ENCODE data around the gene BEND3. TPM values are rescaled to one million over a fixed set of nuclear protein-coding genes. Genes with fewer than 3 reads are reported as not detected.
"Not testable (repeated sequence)": the region's sequence is repeated elsewhere in the genome, so short reads cannot be mapped to it uniquely, and the experiment has no call there.

BEND3 gene
- total RNA-seq, 2 donors from 2014 or later = 3.0 to 6.5 TPM

DNA sequence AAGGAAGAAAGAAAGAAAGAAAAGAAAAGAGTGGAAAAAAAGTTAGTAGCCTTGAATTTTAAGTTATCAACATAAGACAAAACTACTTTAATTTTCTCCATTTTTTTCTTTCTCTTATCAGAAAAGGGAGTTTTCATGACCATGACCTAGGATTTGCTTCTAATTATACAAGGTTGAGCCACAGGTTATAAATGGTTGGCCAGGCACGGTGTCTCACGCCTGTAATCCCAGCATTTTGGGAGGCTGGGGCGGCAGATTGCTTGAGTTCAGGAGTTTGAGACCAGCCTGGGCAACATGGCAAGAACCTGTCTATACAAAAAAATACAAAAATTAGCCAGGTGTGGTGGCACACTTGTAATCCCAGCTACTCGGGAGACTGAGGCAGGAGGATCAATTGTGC is 95.1 kb downstream of the BEND3 start:
- H3K9me3 Mint-ChIP-seq = no peaks in the 10 kb centered on the region
- ATAC-seq (no peak), DNase-seq (ENCODE audit: low spot score) (no peak)
- H3K4me1 Mint-ChIP-seq (ENCODE audit: low read depth in 2 of 2) = no peaks in the 10 kb centered on the region
- H3K27me3 Mint-ChIP-seq = peaks cover 6% of the 10 kb centered on the region in 2 donors
- H3K27ac Mint-ChIP-seq = no peak overlapping the region
- H3K4me3 Mint-ChIP-seq = no peak overlapping the region
- no peaks in the 10 kb centered on the region for H3K36me3 Mint-ChIP-seq

DNA sequence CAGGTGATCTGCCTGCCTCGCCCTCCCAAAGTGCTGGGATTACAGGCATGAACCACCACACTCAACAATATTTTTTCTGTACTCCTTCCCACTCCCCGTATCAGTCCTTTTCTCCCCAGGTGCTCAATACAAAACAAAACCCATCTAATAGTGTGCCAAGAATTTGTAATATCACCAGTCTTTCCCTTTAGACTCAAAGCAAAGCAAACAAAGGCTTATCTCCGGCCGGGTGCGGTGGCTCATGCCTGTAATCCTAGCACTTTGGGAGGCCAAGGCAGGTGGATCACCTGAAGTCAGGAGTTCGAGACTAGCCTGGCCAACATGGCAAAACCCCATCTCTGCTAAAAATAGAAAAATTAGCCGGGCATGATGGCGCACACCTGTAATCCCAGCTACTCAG is 95.7 kb downstream of the BEND3 start:
- not testable (repeated sequence) for ATAC-seq; H3K9me3 Mint-ChIP-seq; H3K4me1 Mint-ChIP-seq (ENCODE audit: low read depth in 2 of 2); H3K27ac Mint-ChIP-seq; H3K36me3 Mint-ChIP-seq; H3K4me3 Mint-ChIP-seq; H3K27me3 Mint-ChIP-seq; DNase-seq (ENCODE audit: low spot score)

DNA sequence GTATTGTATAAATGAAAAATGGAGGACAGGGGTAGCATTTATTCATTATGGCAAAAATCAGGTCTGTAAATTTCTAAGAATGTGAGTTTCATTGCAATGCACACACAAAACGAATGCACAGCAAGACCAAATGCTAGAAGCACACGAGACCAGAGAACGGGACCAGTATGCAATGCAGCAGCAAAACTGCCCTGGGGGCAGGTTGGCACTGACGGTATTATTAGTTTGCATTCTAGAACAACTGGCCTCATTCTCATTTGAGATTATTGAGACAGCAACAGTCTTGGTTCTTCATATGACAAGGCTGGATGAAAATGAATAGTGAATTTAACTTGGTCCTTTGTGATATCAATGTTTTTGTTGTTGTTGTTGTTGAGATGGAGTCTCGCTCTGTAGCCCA is 96.3 kb downstream of the BEND3 start:
- ATAC-seq (no peak), DNase-seq (ENCODE audit: low spot score) (no peak)
- Mint-ChIP-seq H3K36me3 (no peaks in the 10 kb centered on the region), H3K27me3 (peaks cover 6% of the 10 kb centered on the region in 2 donors), H3K9me3 (no peaks in the 10 kb centered on the region), H3K4me3 (no peak overlapping the region), H3K27ac (no peak overlapping the region), H3K4me1 (ENCODE audit: low read depth in 2 of 2) (no peaks in the 10 kb centered on the region)

Other genes with a start within 250 kb of the BEND3 start
- gene CD24, start 140.8 kb downstream of the BEND3 start, total RNA-seq = 1 to 10 TPM in 1 of 2 donors, not detected in 1; 1.2 TPM
- gene MTRES1, start 87.3 kb downstream of the BEND3 start, total RNA-seq = 10 to 100 TPM; 15.3 to 15.8 TPM

Measured in natural killer cell treated with Interleukin-12 subunit alpha and Interleukin-12 subunit beta and Interleukin-15 and Interleukin-18, amount 100 ng/mL, for 72 hours (primary cell).